Sciatic nerve (tissue), 2 donors: Measurements from ENCODE around the gene JARID2. TPM values are rescaled to one million over a fixed set of nuclear protein-coding genes. Genes with fewer than 3 reads are reported as not detected.
"Not testable (repeated sequence)": the region's sequence is repeated elsewhere in the genome, so short reads cannot be mapped to it uniquely, and the experiment has no call there.

Source experiments
- ATAC-seq: fragments of 200-7000 bp; cut with Tn5 transposase; one replicate; pipeline ENCODE4 v1.9.1; 2020; ENCODE audit warnings: mild to moderate bottlenecking, moderate library complexity
- DNase-seq: peaks from one replicate; pipeline ENCODE4 v3.0.0-alpha.2; 2020; ENCODE audit warnings: low spot score
- intact Hi-C: fragments of 100-400 bp; cut with DNase I; formaldehyde crosslinking; loops from one replicate; pipeline ENCODE4 v1.14.2; 2022
- total RNA-seq: library from RNA; stranded (reverse); fragmentation: NEBNext Ultra II Directional; extraction: Animal tissue kit (Norgen Biotek cat#: 25700); gene quantifications from one replicate; pipeline ENCODE4 v1.2.1, GENCODE V29; 2021
- donor health status: DM: no; HTN: no; CAD: no.
- donor health status: DM: no; HTN: no; CAD: no.

The JARID2 gene
- total RNA-seq, 1 donor from 2014 or later, result 12.7 TPM

GRCh38 chr6:15322781-15323536 is 77.1 kb downstream of the JARID2 start:
- no peak for ATAC-seq
- no peak for DNase-seq
- intact Hi-C loops, result no loop called here

- ATAC-seq, DNase-seq, intact Hi-C loops: not testable (repeated sequence)
These were observed 77.7 kb downstream of the JARID2 start for GRCh38 chr6:15323611-15324010.

- intact Hi-C loops, result no loop called here
- ATAC-seq (no peak), DNase-seq (no peak)
These were observed 78.6 kb downstream of the JARID2 start for GRCh38 chr6:15324427-15324985.

GRCh38 chr6:15325540-15325955 is 79.7 kb downstream of the JARID2 start:
- ATAC-seq (no peak), DNase-seq (no peak)
- intact Hi-C loops, result no loop called here

- intact Hi-C loops, result no loop called here
- DNase-seq (no peak), ATAC-seq (no peak)
These were observed 80.3 kb downstream of the JARID2 start for GRCh38 chr6:15326067-15326614.

- DNase-seq, result no peak
These were observed 81.4 kb downstream of the JARID2 start for GRCh38 chr6:15327271-15327670.

GRCh38 chr6:15329197-15329671 is 83.4 kb downstream of the JARID2 start:
- intact Hi-C loops, result no loop called here
- DNase-seq (no peak), ATAC-seq (peak; percentile 73)

More at GRCh38 chr6:15327271-15327670, 81.4 kb downstream of the JARID2 start:
- intact Hi-C loops, result no loop called here
- no peak for ATAC-seq

GRCh38 chr6:15330174-15330944 is 84.5 kb downstream of the JARID2 start:
- intact Hi-C loops, result no loop called here
- peak; percentile 52 for ATAC-seq
- no peak for DNase-seq

GRCh38 chr6:15331143-15331542 is 85.3 kb downstream of the JARID2 start:
- peak; percentile 55 for ATAC-seq
- no peak for DNase-seq
- intact Hi-C loops, result no loop called here

- no peak for ATAC-seq
- no peak for DNase-seq
- intact Hi-C loops, result no loop called here
These were observed 85.9 kb downstream of the JARID2 start for GRCh38 chr6:15331629-15332251.

- DNase-seq, result no peak
- no peak for ATAC-seq
- intact Hi-C loops, result no loop called here
These were observed 86.6 kb downstream of the JARID2 start for GRCh38 chr6:15332446-15332845.

GRCh38 chr6:15335385-15335784 is 89.5 kb downstream of the JARID2 start:
- intact Hi-C loops, result no loop called here
- ATAC-seq (no peak), DNase-seq (no peak)

GRCh38 chr6:15335916-15336315 is 90.0 kb downstream of the JARID2 start:
- DNase-seq, result no peak
- ATAC-seq, result no peak
- intact Hi-C loops, result no loop called here

GRCh38 chr6:15336900-15337560 is 91.2 kb downstream of the JARID2 start:
- intact Hi-C loops, result no loop called here
- DNase-seq (no peak), ATAC-seq (no peak)

GRCh38 chr6:15337582-15337981 is 91.7 kb downstream of the JARID2 start:
- intact Hi-C loops, result no loop called here
- ATAC-seq (no peak), DNase-seq (no peak)

- ATAC-seq (no peak), DNase-seq (no peak)
- intact Hi-C loops, result no loop called here
These were observed 92.6 kb downstream of the JARID2 start for GRCh38 chr6:15338476-15338875.

- intact Hi-C loops, result no loop called here
- no peak for DNase-seq
- no peak for ATAC-seq
These were observed 93.2 kb downstream of the JARID2 start for GRCh38 chr6:15339081-15339480.

- DNase-seq (no peak), ATAC-seq (no peak)
- intact Hi-C loops, result no loop called here
These were observed 94.3 kb downstream of the JARID2 start for GRCh38 chr6:15340105-15340601.

GRCh38 chr6:15340775-15341174 is 94.9 kb downstream of the JARID2 start:
- intact Hi-C loops, result no loop called here

More at GRCh38 chr6:15340775-15341174, 94.9 kb downstream of the JARID2 start:
- no peak for ATAC-seq
- no peak for DNase-seq
